NCI-H345 (cell line): Measurements from ENCODE around the gene PRPF38A.
"Not testable (repeated sequence)": the region's sequence is repeated elsewhere in the genome, so short reads cannot be mapped to it uniquely, and the experiment has no call there.

Experiments
- DNase-seq: peaks from one replicate; lab custom pipeline; 2025; lab: John Stamatoyannopoulos, UW

Gene PRPF38A

GRCh38 chr1:52404116-52404974, at the start of gene PRPF38A, which contains the start of gene ORC1:
PRPF38A (plus strand) TSS chr1:52404602; CDS start chr1:52404750, 148 bp downstream.
ORC1 (minus strand) TSS chr1:52404423; CDS start chr1:52402223, 2,200 bp downstream.
- peak; percentile 99 for DNase-seq

GRCh38 chr1:52355436-52355835, 49.0 kb upstream of the PRPF38A start:
- DNase-seq = no peak

- DNase-seq = no peak
Measured at GRCh38 chr1:52355847-52356505, 48.4 kb upstream of the PRPF38A start.

- no peak for DNase-seq
Measured at GRCh38 chr1:52356818-52357355, 47.5 kb upstream of the PRPF38A start.

GRCh38 chr1:52357397-52357796, 47.0 kb upstream of the PRPF38A start:
- no peak for DNase-seq

- no peak for DNase-seq
Measured at GRCh38 chr1:52358851-52359497, 45.4 kb upstream of the PRPF38A start.

- DNase-seq = no peak
Measured at GRCh38 chr1:52359676-52360594, 44.5 kb upstream of the PRPF38A start.

- no peak for DNase-seq
Measured at GRCh38 chr1:52360595-52360968, 43.8 kb upstream of the PRPF38A start.

- DNase-seq = no peak
Measured at GRCh38 chr1:52364235-52364839, 40.1 kb upstream of the PRPF38A start.

- no peak for DNase-seq
Measured at GRCh38 chr1:52365071-52365745, 39.2 kb upstream of the PRPF38A start.

GRCh38 chr1:52365746-52366516, 38.5 kb upstream of the PRPF38A start, which contains the start of gene CC2D1B:
CC2D1B (minus strand) TSS chr1:52366205; CDS start chr1:52364620, 1,585 bp downstream.
- DNase-seq = peak; percentile 99

GRCh38 chr1:52366517-52366827, 37.9 kb upstream of the PRPF38A start:
- no peak for DNase-seq

- DNase-seq = no peak
Measured at GRCh38 chr1:52367272-52367671, 37.1 kb upstream of the PRPF38A start.

- DNase-seq = peak; percentile 84
Measured at GRCh38 chr1:52368383-52369172, 35.8 kb upstream of the PRPF38A start.

GRCh38 chr1:52369851-52370250, 34.6 kb upstream of the PRPF38A start:
- not testable (repeated sequence) for DNase-seq

- no peak for DNase-seq
Measured at GRCh38 chr1:52385376-52385775, 19.0 kb upstream of the PRPF38A start.

- DNase-seq = no peak
Measured at GRCh38 chr1:52386458-52386857, 17.9 kb upstream of the PRPF38A start.

GRCh38 chr1:52393174-52393573, 11.2 kb upstream of the PRPF38A start:
- no peak for DNase-seq

- DNase-seq = no peak
Measured at GRCh38 chr1:52399629-52400028, 4.8 kb upstream of the PRPF38A start.
